ENCODE results near the gene EFNA5. TPM values are rescaled to one million over a fixed set of nuclear protein-coding genes. Genes with fewer than 3 reads are reported as not detected.

Gene EFNA5
- total RNA-seq, 4 donors from 2014 or later, result 6.8 to 17.9 (median 11.5) TPM

DNA sequence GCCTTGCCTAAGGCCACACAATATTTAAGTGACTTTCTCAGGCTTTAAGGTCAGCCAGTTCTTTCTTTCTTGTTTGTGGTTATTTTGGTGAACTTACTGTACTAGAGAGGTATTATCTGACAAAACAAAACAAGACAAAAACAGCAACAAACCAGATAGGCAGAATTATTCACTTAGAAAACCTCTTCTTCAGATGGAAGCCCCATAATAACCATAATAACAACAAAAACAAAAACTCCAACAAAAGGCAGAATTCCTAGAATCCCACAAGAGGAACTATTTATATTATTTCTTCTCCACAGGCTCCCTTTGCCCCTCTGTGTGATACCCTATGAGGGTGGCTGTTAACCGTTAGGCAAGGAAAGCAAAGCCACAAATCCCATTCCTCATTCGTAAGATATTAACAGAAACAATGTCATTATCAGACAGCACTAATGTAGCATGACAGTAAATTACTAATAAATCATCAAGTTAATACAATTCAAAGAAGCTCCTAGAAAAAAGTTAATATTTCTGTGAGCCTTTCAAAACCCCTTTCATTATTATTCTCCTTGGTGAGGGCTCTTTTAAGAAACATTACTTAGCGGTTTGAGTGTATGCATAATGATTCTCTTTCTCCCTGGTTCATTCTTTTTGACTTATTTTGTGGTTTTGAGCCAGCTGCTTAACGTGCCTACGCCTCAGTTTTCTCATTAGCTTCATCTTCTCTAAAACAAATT, 274.9 kb downstream of the EFNA5 start:
- Histone ChIP-seq H3K9me3 (no peaks in the 10 kb centered on the region), H3K27me3 (no peaks in the 10 kb centered on the region), H3K36me3 (no peaks in the 10 kb centered on the region), H3K4me1 (peaks cover 0 to 32% (median 0%) of the 10 kb centered on the region in 3 donors), H3K4me3 (no peak overlapping the region), H3K27ac (no peak overlapping the region)
- intact Hi-C loops (cut with DNase I), result no loop called here
- no peak for DNase-seq
- WGBS, 2 donors, result 74 to 82% methylated on average over 5 of the region's 5 CpGs
- TF ChIP-seq CTCF (IDR thresholded peaks at IDR 0.05), result no peak
- no peak for TF ChIP-seq POLR2A (IDR thresholded peaks at IDR 0.05)

DNA sequence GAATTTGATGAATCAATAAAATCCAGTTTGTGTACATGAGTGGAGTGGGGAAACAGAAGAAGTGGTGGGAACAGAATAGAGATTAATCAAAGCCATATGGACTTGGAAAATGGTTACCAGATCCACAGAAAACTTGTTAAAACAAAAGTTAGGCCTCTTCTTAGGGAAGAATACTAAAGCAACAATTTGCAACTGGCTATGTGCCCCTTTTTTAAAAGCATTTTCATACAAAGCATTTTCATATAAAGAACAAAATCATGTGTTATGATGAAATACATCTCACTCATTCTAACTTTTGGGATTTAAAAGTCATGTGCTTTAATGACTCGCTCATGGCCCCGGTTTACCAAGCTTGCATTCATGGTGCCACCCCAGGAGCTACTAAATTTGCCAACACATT, 276.9 kb downstream of the EFNA5 start:
- DNase-seq, result no peak
- WGBS, 2 donors, result 73 to 77% methylated on average over 2 of the region's 2 CpGs
- Histone ChIP-seq H3K9me3 (no peaks in the 10 kb centered on the region), H3K36me3 (no peaks in the 10 kb centered on the region), H3K4me3 (no peak overlapping the region), H3K27me3 (no peaks in the 10 kb centered on the region), H3K4me1 (peaks cover 5 to 27% (median 8%) of the 10 kb centered on the region in 3 donors), H3K27ac (peak overlapping the region in 1 of 4 donors; percentile 21)
- intact Hi-C loops (cut with DNase I), result no loop called here
- no peak for TF ChIP-seq CTCF (IDR thresholded peaks at IDR 0.05)
- no peak for TF ChIP-seq POLR2A (IDR thresholded peaks at IDR 0.05)

GRCh38 chr5:107391787-107392186, 278.9 kb downstream of the EFNA5 start:
- intact Hi-C loops (cut with DNase I), result no loop called here
- H3K36me3 ChIP-seq, result no peaks in the 10 kb centered on the region
- no peak for DNase-seq
- H3K27me3 ChIP-seq, result no peaks in the 10 kb centered on the region
- H3K27ac ChIP-seq, result no peak overlapping the region
- 94 to 97% methylated on average over 5 of the region's 5 CpGs for WGBS, 2 donors
- peaks cover 17 to 43% (median 20%) of the 10 kb centered on the region in 3 donors for H3K4me1 ChIP-seq
- no peaks in the 10 kb centered on the region for H3K9me3 ChIP-seq
- TF ChIP-seq POLR2A (IDR thresholded peaks at IDR 0.05) (no peak), CTCF (IDR thresholded peaks at IDR 0.05) (no peak)
- H3K4me3 ChIP-seq, result no peak overlapping the region

DNA sequence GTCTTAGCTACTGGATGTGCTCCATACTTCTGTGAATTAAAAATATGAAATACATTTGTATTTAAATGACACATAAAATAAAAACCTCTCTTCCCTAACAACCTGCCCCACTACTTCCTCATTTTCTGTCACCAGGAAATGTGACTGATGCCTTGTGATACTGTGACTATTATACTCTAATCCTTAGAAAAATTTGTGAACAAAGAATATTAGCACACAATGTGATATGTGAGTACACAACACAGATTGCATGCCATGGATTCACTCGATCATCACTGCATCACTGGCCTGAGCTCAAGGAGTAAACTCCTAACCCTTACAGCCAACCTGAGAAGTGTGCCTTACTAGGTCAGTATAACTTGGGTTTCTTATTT, 281.0 kb downstream of the EFNA5 start:
- Histone ChIP-seq H3K27me3 (no peaks in the 10 kb centered on the region), H3K27ac (peak overlapping the region; percentile 36 to 75 (median 62)), H3K4me3 (no peak overlapping the region), H3K36me3 (no peaks in the 10 kb centered on the region), H3K9me3 (no peaks in the 10 kb centered on the region), H3K4me1 (peaks cover 17 to 43% (median 20%) of the 10 kb centered on the region in 3 donors)
- DNase-seq, result no peak
- no peak for TF ChIP-seq CTCF (IDR thresholded peaks at IDR 0.05)
- TF ChIP-seq POLR2A (IDR thresholded peaks at IDR 0.05), result no peak
- 31 to 58% methylated on average over 1 of the region's 1 CpG for WGBS, 2 donors
- intact Hi-C loops (cut with DNase I), result no loop called here

DNA sequence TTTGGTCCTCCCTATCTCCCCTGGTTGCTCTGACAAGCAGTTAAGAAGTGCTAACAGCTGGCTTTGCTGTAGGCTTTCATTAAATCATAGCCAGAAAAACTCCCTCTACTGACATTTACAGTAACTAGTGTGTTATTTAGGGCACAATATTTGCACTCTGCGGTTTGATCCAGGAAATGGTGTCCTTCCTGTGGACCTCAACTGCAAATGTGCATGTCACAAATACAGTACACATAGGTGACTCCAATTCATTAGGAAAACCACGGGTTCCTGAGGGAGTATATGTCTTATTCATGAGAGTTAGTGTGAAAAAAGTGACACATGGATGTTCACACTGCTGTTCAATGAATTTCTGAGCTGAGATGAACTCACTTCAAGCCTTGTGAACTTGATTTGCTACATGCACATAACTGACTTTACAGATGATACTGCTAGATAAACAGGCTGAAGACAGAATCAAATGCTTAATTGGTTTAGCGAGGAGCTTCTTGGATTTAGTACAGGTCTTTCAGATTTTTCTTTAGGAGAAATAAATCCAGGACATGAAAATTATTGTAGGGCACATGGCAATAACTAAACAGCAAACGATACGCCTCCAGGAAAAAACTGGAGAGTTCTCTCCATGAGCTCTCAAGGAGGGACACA, 281.5 kb downstream of the EFNA5 start:
- intact Hi-C loops (cut with DNase I), result no loop called here
- Histone ChIP-seq H3K27me3 (no peaks in the 10 kb centered on the region), H3K27ac (peak overlapping the region; percentile 36 to 75 (median 62)), H3K4me3 (no peak overlapping the region), H3K4me1 (peaks cover 17 to 41% (median 20%) of the 10 kb centered on the region in 3 donors), H3K36me3 (no peaks in the 10 kb centered on the region), H3K9me3 (no peaks in the 10 kb centered on the region)
- 44 to 54% methylated on average over 5 of the region's 5 CpGs for WGBS, 2 donors
- DNase-seq, result no peak
- TF ChIP-seq CTCF (IDR thresholded peaks at IDR 0.05), result peak in 1 of 6 experiments; percentile 16
- no peak for TF ChIP-seq POLR2A (IDR thresholded peaks at IDR 0.05)

All from esophagus squamous epithelium (tissue), 5 donors.